K562 (cell line): ENCODE results near the gene KCNN3. TPM values are rescaled to one million over a fixed set of nuclear protein-coding genes. Genes with fewer than 3 reads are reported as not detected.

Experiments
- ATAC-seq: fragments of 200-7000 bp; cut with Tn5 transposase; 3 replicates; pipeline ENCODE4 v1.9.1; 2020; ENCODE audit warnings: moderate library complexity
- BruUV-seq: library from RNA; stranded (reverse); fragments of 400-500 nt; replicated peaks from 2 replicates; lab custom pipeline; 2021; lab: Mats Ljungman, UMichigan
- CTCF ChIA-PET: fragments of 300-600 bp; formaldehyde crosslinking; extraction: SDS; loops from one replicate; lab custom pipeline; 2021; ENCODE audit warnings: low intra/inter-chr PET ratio; lab: Yijun Ruan, JAX
- POLR2A ChIA-PET: fragments of 300-600, 350-650 bp; sonication (Branson Sonifier 250); formaldehyde crosslinking; extraction: SDS; loops from one replicate; lab custom pipeline; 2021; ENCODE audit warnings: antibody characterized with exemption, inconsistent platforms; lab: Yijun Ruan, JAX
- DNase-seq, 4 experiments: peaks; one replicate each; pipeline versions ENCODE4 v3.0.0 to v3.0.0-alpha.2; 2011 to 2018; ENCODE audit warnings: low spot score in 3 of 4, mixed read lengths in 3 of 4; ENCODE audit errors: extremely low read depth in 1 of 4
- FAIRE-seq: peaks from 2 replicates; lab custom pipeline; 2011; peaks lifted over from hg19 to GRCh38; lab: Jason Lieb, UNC
- H2AFZ ChIP-seq: 2 replicates; pipeline ENCODE4 v1.6.0; 2011; ENCODE audit warnings: low read depth, low read length, control low read depth, inconsistent platforms
- H3K27ac ChIP-seq: fragments of 200-600 bp; 3 replicates; pipeline ENCODE4 v1.8.0; 2011; ENCODE audit warnings: low read depth, mild to moderate bottlenecking, control low read depth, inconsistent platforms, low read length, moderate library complexity, mixed read lengths; ENCODE audit errors: extremely low read depth
- H3K27me3 ChIP-seq, 2 experiments: fragments of 300-600 bp in 1 of 2; 2 replicates in 1 of 2; 3 replicates in 1 of 2; pipeline versions ENCODE4 v1.6.0 to v1.8.0; 2011; ENCODE audit warnings: inconsistent platforms in 2 of 2, low read length in 2 of 2, mild to moderate bottlenecking in 1 of 2, mixed read lengths in 1 of 2, moderate library complexity in 1 of 2; ENCODE audit not compliant: control insufficient read depth in 2 of 2, insufficient read depth in 2 of 2
- H3K36me3 ChIP-seq: fragments of 300-600 bp; 3 replicates; pipeline ENCODE4 v1.8.0; 2011; ENCODE audit warnings: mild to moderate bottlenecking, low read length, inconsistent platforms; ENCODE audit not compliant: control insufficient read depth, insufficient read depth
- H3K4me1 ChIP-seq, 2 experiments: fragments of 200-600 bp in 1 of 2; replicated peaks in 1 of 2; 2 replicates in 1 of 2; 3 replicates in 1 of 2; pipeline versions ENCODE4 v1.5.1 to v1.8.0; 2011; ENCODE audit warnings: inconsistent platforms in 2 of 2, low read length in 2 of 2, mild to moderate bottlenecking in 1 of 2, mixed read lengths in 1 of 2, moderate library complexity in 1 of 2; ENCODE audit not compliant: control insufficient read depth in 2 of 2, insufficient read depth in 2 of 2
- H3K4me2 ChIP-seq: 2 replicates; pipeline ENCODE4 v1.6.1; 2011; ENCODE audit warnings: low read length, control low read depth, inconsistent platforms, mixed read lengths; ENCODE audit not compliant: insufficient read depth
- H3K4me3 ChIP-seq: fragments of 200-600 bp; sonication (generic), shearing (Covaris generic); 2 replicates; pipeline ENCODE4 v1.5.1; 2016; ENCODE audit warnings: control low read depth, inconsistent platforms
- H3K79me2 ChIP-seq: fragments of 200-600 bp; 3 replicates; pipeline ENCODE4 v1.8.0; 2011; ENCODE audit warnings: low read length, inconsistent platforms; ENCODE audit not compliant: control insufficient read depth, insufficient read depth
- H3K9ac ChIP-seq, 2 experiments: 2 replicates each; pipeline versions ENCODE4 v1.6.0 to v1.6.1; 2011; ENCODE audit warnings: low read depth in 2 of 2, low read length in 2 of 2, control low read depth in 1 of 2, inconsistent platforms in 1 of 2, mild to moderate bottlenecking in 1 of 2, mixed read lengths in 1 of 2; ENCODE audit not compliant: insufficient read depth in 1 of 2
- H3K9me1 ChIP-seq: one replicate; pipeline ENCODE4 v1.6.0; 2011; ENCODE audit warnings: inconsistent platforms, mild to moderate bottlenecking, low read length, moderate library complexity; ENCODE audit not compliant: control insufficient read depth, insufficient read depth
- H3K9me3 ChIP-seq: replicated peaks from 2 replicates; pipeline ENCODE4 v1.5.1; 2011; ENCODE audit warnings: low read depth, low read length, inconsistent platforms; ENCODE audit not compliant: control insufficient read depth, insufficient read depth
- H4K20me1 ChIP-seq: replicated peaks from 2 replicates; pipeline ENCODE4 v1.6.1; 2011; ENCODE audit warnings: low read length, inconsistent platforms, mixed read lengths; ENCODE audit not compliant: control insufficient read depth, insufficient read depth
- EP300 ChIP-seq: IDR thresholded peaks from 2 replicates; pipeline ENCODE4 v1.6.1; 2012; ENCODE audit warnings: low read length, improper control_type of control experiment
- GTF2A2 ChIP-seq: IDR thresholded peaks from 2 replicates; pipeline ENCODE4 v1.6.1; 2016; ENCODE audit warnings: mild to moderate bottlenecking, missing genetic modification characterization, missing compliant biosample characterization
- HDAC2 ChIP-seq: fragments of 450-650 bp; IDR thresholded peaks from 2 replicates; pipeline ENCODE4 v1.6.1; 2016; ENCODE audit warnings: mild to moderate bottlenecking
- HDAC8 ChIP-seq: fragments of 450-650 bp; IDR thresholded peaks from 2 replicates; pipeline ENCODE4 v1.6.1; 2016; ENCODE audit warnings: mild to moderate bottlenecking, missing genetic modification characterization, moderate library complexity, missing compliant biosample characterization
- NCOA2 ChIP-seq, 2 experiments: fragments of 450-650 bp; IDR thresholded peaks; 2 replicates each; pipeline ENCODE4 v1.6.1; 2018; ENCODE audit warnings: mild to moderate bottlenecking in 2 of 2, moderate library complexity in 1 of 2; ENCODE audit not compliant: partially characterized antibody in 2 of 2
- NUFIP1 ChIP-seq: fragments of 450-650 bp; IDR thresholded peaks from 2 replicates; pipeline ENCODE4 v1.6.1; 2018; ENCODE audit not compliant: partially characterized antibody
- RAD21 ChIP-seq, 2 experiments: fragments of 250-450 bp in 1 of 2; fragments of 450-650 bp in 1 of 2; sonication (Bioruptor Pico) in 1 of 2; formaldehyde crosslinking in 1 of 2; IDR thresholded peaks in 1 of 2; conservative IDR thresholded peaks in 1 of 2; 2 replicates each; pipeline versions ENCODE4 v1.4.0 to v1.8.0; 2020 to 2022; ENCODE audit warnings: mild to moderate bottlenecking in 2 of 2, moderate library complexity in 1 of 2
- RBM22 ChIP-seq: fragments of 200-400 bp; formaldehyde crosslinking; IDR thresholded peaks from 2 replicates; pipeline ENCODE4 v1.6.1; 2018; ENCODE audit warnings: low read length, low read depth; ENCODE audit not compliant: poor library complexity, severe bottlenecking
- RHOXF2B ChIP-seq: fragments of 250-450 bp; sonication (Bioruptor Pico); conservative IDR thresholded peaks from 2 replicates; pipeline ENCODE4 v1.5.1; 2021
- SMARCE1 ChIP-seq: fragments of 450-650 bp; IDR thresholded peaks from 2 replicates; pipeline ENCODE4 v1.7.1; 2016; ENCODE audit warnings: mild to moderate bottlenecking
- ZFP36 ChIP-seq: fragments of 150-350 bp; IDR thresholded peaks from 2 replicates; pipeline ENCODE4 v1.6.1; 2018; ENCODE audit warnings: low read length, low read depth; ENCODE audit not compliant: partially characterized antibody
- ZNF146 ChIP-seq: IDR thresholded peaks from one replicate; pipeline ENCODE4 v1.6.1; 2018; ENCODE audit warnings: missing compliant biosample characterization; ENCODE audit not compliant: unreplicated experiment
- ZNF174 ChIP-seq: fragments of 250-450 bp; sonication (Bioruptor Pico); IDR thresholded peaks from 2 replicates; pipeline ENCODE4 v1.4.0; 2020; ENCODE audit warnings: mild to moderate bottlenecking
- ZNF384 ChIP-seq: IDR thresholded peaks from 2 replicates; pipeline ENCODE4 v1.6.1; 2012; ENCODE audit warnings: low read depth, low read length, improper control_type of control experiment
- WGBS: fragments of 100-300 bp; shearing (Covaris generic); methylation state at CpG from one replicate; pipeline ENCODE4 v1.1.6; 2016; ENCODE audit warnings: low coverage, mixed read lengths; ENCODE audit not compliant: insufficient coverage; ENCODE audit errors: missing lambda C conversion rate; 5-methylcytosine and 5-hydroxymethylcytosine counted together
- in situ Hi-C: fragments of 300-500 bp; cut with MboI; formaldehyde crosslinking; loops from 4 replicates; pipeline ENCODE4 v1.15.0; 2018; ENCODE audit warnings: inconsistent platforms, mixed read lengths
- intact Hi-C: fragments of 100-400 bp; cut with micrococcal nuclease; formaldehyde crosslinking; loops from 2 replicates; pipeline ENCODE4 v1.14.2; 2022
- polyA plus RNA-seq, 8 experiments: library from polyadenylated mRNA; depleted of rRNA in 4 of 8; stranded (reverse) in 5 of 8; unstranded in 3 of 8; fragments of >200 nt; fragmentation: Nextera tagmentation in 2 of 8; fragmentation: Illumina TruSeq in 1 of 8; extraction: Ambion mirVana in 2 of 8; extraction: Trizol in 1 of 8; gene quantifications; 2 replicates each; pipeline versions ENCODE4 v1.2.1 to v1.2.3, GENCODE V29; 2011 to 2014; ENCODE audit warnings: inconsistent platforms in 1 of 8, missing spikeins in 1 of 8
- total RNA-seq, 7 experiments: library from RNA; depleted of rRNA in 6 of 7; stranded (reverse); fragments of >200 nt in 6 of 7; fragmentation: Illumina TruSeq in 2 of 7; extraction: Trizol in 2 of 7; gene quantifications; 2 replicates each; pipeline versions ENCODE4 v1.2.1 to v1.2.3, GENCODE V29; 2011 to 2021; ENCODE audit warnings: low replicate concordance in 1 of 7
- TF ChIP-seq, protein P1 (sequence below), 2 experiments: fragments of 450-650 bp; IDR thresholded peaks; 2 replicates each; pipeline ENCODE4 v1.6.1; 2016

The KCNN3 gene
- total and polyA plus RNA-seq, 9 of the 15 experiments (the other 6 are each of a cell fraction or from before 2014, with no cell fraction given): 0.02 to 0.03 TPM; not detected in 7

DNA sequence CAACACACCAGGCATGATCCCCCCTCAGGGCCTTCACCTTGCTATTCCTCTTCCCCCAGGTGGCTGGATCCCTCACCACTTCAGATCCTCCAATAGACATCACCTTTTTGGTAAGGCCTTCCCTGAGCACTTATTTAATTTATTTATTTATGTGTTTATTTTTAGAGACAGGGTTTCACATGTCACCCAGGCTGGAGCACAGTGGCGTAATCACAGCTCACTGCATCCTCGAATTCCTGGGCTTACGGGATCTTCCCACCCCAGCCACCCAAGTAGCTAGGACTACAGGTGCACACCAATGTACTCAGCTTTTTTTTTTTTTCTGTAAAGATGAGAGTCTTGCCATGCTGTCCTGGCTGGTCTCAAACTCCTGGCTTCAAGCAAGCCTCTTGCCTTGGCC is 17.2 kb downstream of the KCNN3 start:
- Histone ChIP-seq H2AFZ (no peak overlapping the region), H3K9me3 (no peaks in the 10 kb centered on the region), H3K4me1 (peaks cover 0 to 2% of the 10 kb centered on the region in 2 experiments; a peak in 1 of 5 replicates), H3K27me3 (peaks cover 22 to 38% of the 10 kb centered on the region in 2 experiments), H3K9me1 (no peaks in the 10 kb centered on the region), H3K36me3 (no peaks in the 10 kb centered on the region), H4K20me1 (peaks cover 6% of the 10 kb centered on the region; the same call in 1 of the 2 replicates), H3K4me2 (no peak overlapping the region), H3K4me3 (no peak overlapping the region), H3K27ac (no peak overlapping the region), H3K79me2 (no peaks in the 10 kb centered on the region), H3K9ac (no peak overlapping the region)
- TF ChIP-seq ZNF384 (no peak), ZNF146 (CRISPR knock-in tag) (no peak), NCOA2 (IDR thresholded peaks at IDR 0.05; ENCODE audit: partially characterized antibody in 2 of 2) (no peak), NUFIP1 (no peak), EP300 (no peak), RBM22 (no peak), ZNF174 (CRISPR knock-in tag) (no peak), RHOXF2B (CRISPR knock-in tag) (no peak), ZFP36 (no peak), SMARCE1 (no peak), HDAC2 (no peak), RAD21 (CRISPR knock-in tag; conservative IDR thresholded peaks at IDR 0.05 in 1 of 2, IDR thresholded peaks at IDR 0.05 in 1 of 2) (no peak), HDAC8 (no peak), GTF2A2 (tag) (no peak)
- TF ChIP-seq, protein P1, sequence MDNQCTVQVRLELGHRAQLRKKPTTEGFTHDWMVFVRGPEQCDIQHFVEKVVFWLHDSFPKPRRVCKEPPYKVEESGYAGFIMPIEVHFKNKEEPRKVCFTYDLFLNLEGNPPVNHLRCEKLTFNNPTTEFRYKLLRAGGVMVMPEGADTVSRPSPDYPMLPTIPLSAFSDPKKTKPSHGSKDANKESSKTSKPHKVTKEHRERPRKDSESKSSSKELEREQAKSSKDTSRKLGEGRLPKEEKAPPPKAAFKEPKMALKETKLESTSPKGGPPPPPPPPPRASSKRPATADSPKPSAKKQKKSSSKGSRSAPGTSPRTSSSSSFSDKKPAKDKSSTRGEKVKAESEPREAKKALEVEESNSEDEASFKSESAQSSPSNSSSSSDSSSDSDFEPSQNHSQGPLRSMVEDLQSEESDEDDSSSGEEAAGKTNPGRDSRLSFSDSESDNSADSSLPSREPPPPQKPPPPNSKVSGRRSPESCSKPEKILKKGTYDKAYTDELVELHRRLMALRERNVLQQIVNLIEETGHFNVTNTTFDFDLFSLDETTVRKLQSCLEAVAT (IDR thresholded peaks at IDR 0.05): no peak
- in situ Hi-C loops (no loop called here), intact Hi-C loops (no loop called here)
- POLR2A ChIA-PET: interaction anchor here (0.6 to 1.4 kb wide), 5 partner anchors 13 to 788 kb away, joined by 3 to 5 read pairs (median 3); no protein-coding TSS in a partner anchor
- ATAC-seq (no peak), DNase-seq (no peak), FAIRE-seq (no peak)
- 54% methylated on average over 3 of the region's 3 CpGs for WGBS
- CTCF ChIA-PET: no interaction called here
- BruUV-seq: no TSS peak
